Adipose tissue (tissue), 3 donors: Measurements from ENCODE around the gene SLC35F3. TPM values are rescaled to one million over a fixed set of nuclear protein-coding genes. Genes with fewer than 3 reads are reported as not detected.

Experiments used
- H3K27ac ChIP-seq: one replicate; pipeline ENCODE4 v1.5.1; 2013; ENCODE audit warnings: low read depth, low read length
- WGBS, 3 donors: extraction: QIAGEN DNeasy Blood & Tissue Kit; methylation state at CpG; one replicate each; pipeline ENCODE4 v1.1.7; 2013; 5-methylcytosine and 5-hydroxymethylcytosine counted together
- polyA plus RNA-seq, 3 donors: library from polyadenylated mRNA; stranded (reverse); fragments of 200-250 nt; gene quantifications; one replicate each; pipeline ENCODE4 v1.2.3, GENCODE V29; 2013
- donor health status: healthy with polysubstance abuse.
- donor health status: Bipolar disorder and iron deficiency.
- donor health status: healthy.

Gene SLC35F3
- polyA plus RNA-seq, 3 donors, result 0.03 to 4.0 TPM; not detected in 1

- WGBS, 3 donors, result 51 to 79% (median 63%) methylated on average over 6 of the region's 6 CpGs
- no peak overlapping the region for H3K27ac ChIP-seq
Observed at GRCh38 chr1:234302354-234302962, 398.0 kb downstream of the SLC35F3 start.

- no peak overlapping the region for H3K27ac ChIP-seq
- WGBS, 3 donors, result 32 to 61% (median 46%) methylated on average over 6 of the region's 6 CpGs
Observed at GRCh38 chr1:234303231-234303630, 398.8 kb downstream of the SLC35F3 start.

- 73 to 88% (median 84%) methylated on average over 6 of the region's 6 CpGs for WGBS, 3 donors
- H3K27ac ChIP-seq, result no peak overlapping the region
Observed at GRCh38 chr1:234307726-234308125, 403.2 kb downstream of the SLC35F3 start.

GRCh38 chr1:234309243-234309597, 404.7 kb downstream of the SLC35F3 start:
- WGBS, 3 donors, result 72 to 87% (median 75%) methylated on average over 4 of the region's 4 CpGs
- H3K27ac ChIP-seq, result no peak overlapping the region

GRCh38 chr1:234309598-234310459, 405.4 kb downstream of the SLC35F3 start:
- no peak overlapping the region for H3K27ac ChIP-seq
- WGBS, 3 donors, result 36 to 44% (median 40%) methylated on average over 26 of the region's 26 CpGs

- no peak overlapping the region for H3K27ac ChIP-seq
- 55 to 60% (median 58%) methylated on average over 1 of the region's 1 CpG for WGBS, 3 donors
Observed at GRCh38 chr1:234310460-234310817, 406.0 kb downstream of the SLC35F3 start.

- 85 to 93% (median 89%) methylated on average over 7 of the region's 7 CpGs for WGBS, 3 donors
- no peak overlapping the region for H3K27ac ChIP-seq
Observed at GRCh38 chr1:234311414-234311813, 406.9 kb downstream of the SLC35F3 start.

GRCh38 chr1:234313171-234313570, 408.7 kb downstream of the SLC35F3 start:
- 82 to 86% (median 85%) methylated on average over 4 of the region's 4 CpGs for WGBS, 3 donors
- no peak overlapping the region for H3K27ac ChIP-seq

GRCh38 chr1:234315091-234315541, 410.6 kb downstream of the SLC35F3 start:
- 66 to 78% (median 77%) methylated on average over 6 of the region's 6 CpGs for WGBS, 3 donors

GRCh38 chr1:234315588-234315987, 411.1 kb downstream of the SLC35F3 start:
- WGBS, 3 donors, result 69 to 86% (median 71%) methylated on average over 3 of the region's 3 CpGs
- H3K27ac ChIP-seq, result no peak overlapping the region

More at GRCh38 chr1:234315091-234315541, 410.6 kb downstream of the SLC35F3 start:
- H3K27ac ChIP-seq, result no peak overlapping the region

- 93 to 94% (median 94%) methylated on average over 18 of the region's 18 CpGs for WGBS, 3 donors
Observed at GRCh38 chr1:234316486-234316885, 412.0 kb downstream of the SLC35F3 start.

GRCh38 chr1:234316937-234317336, 412.5 kb downstream of the SLC35F3 start:
- H3K27ac ChIP-seq, result no peak overlapping the region
- 70 to 77% (median 72%) methylated on average over 6 of the region's 6 CpGs for WGBS, 3 donors

More at GRCh38 chr1:234316486-234316885, 412.0 kb downstream of the SLC35F3 start:
- H3K27ac ChIP-seq, result no peak overlapping the region

- no peak overlapping the region for H3K27ac ChIP-seq
- WGBS, 3 donors, result 82 to 86% (median 83%) methylated on average over 5 of the region's 5 CpGs
Observed at GRCh38 chr1:234320069-234320468, 415.6 kb downstream of the SLC35F3 start.

GRCh38 chr1:234320549-234320948, 416.1 kb downstream of the SLC35F3 start:
- H3K27ac ChIP-seq, result no peak overlapping the region
- 45 to 75% (median 63%) methylated on average over 8 of the region's 8 CpGs for WGBS, 3 donors

GRCh38 chr1:234321231-234321630, 416.8 kb downstream of the SLC35F3 start:
- 63 to 81% (median 70%) methylated on average over 6 of the region's 6 CpGs for WGBS, 3 donors
- no peak overlapping the region for H3K27ac ChIP-seq

- H3K27ac ChIP-seq, result no peak overlapping the region
- WGBS, 3 donors, result 90 to 92% (median 90%) methylated on average over 3 of the region's 3 CpGs
Observed at GRCh38 chr1:234322097-234322496, 417.6 kb downstream of the SLC35F3 start.

GRCh38 chr1:234322979-234323378, 418.5 kb downstream of the SLC35F3 start:
- 26 to 44% (median 28%) methylated on average over 13 of the region's 13 CpGs for WGBS, 3 donors
- H3K27ac ChIP-seq, result no peak overlapping the region

- WGBS, 3 donors, result 71 to 81% (median 76%) methylated on average over 6 of the region's 6 CpGs
- H3K27ac ChIP-seq, result no peak overlapping the region
Observed at GRCh38 chr1:234324821-234325220, 420.3 kb downstream of the SLC35F3 start.

GRCh38 chr1:234325878-234326496, 421.5 kb downstream of the SLC35F3 start:
- H3K27ac ChIP-seq, result no peak overlapping the region
- 45 to 59% (median 58%) methylated on average over 7 of the region's 7 CpGs for WGBS, 3 donors
